ENCODE results near the gene CDYL2. TPM values are rescaled to one million over a fixed set of nuclear protein-coding genes. Genes with fewer than 3 reads are reported as not detected.

CDYL2 gene
- total RNA-seq, 4 donors from 2014 or later, result 0.80 to 2.8 (median 1.8) TPM

DNA sequence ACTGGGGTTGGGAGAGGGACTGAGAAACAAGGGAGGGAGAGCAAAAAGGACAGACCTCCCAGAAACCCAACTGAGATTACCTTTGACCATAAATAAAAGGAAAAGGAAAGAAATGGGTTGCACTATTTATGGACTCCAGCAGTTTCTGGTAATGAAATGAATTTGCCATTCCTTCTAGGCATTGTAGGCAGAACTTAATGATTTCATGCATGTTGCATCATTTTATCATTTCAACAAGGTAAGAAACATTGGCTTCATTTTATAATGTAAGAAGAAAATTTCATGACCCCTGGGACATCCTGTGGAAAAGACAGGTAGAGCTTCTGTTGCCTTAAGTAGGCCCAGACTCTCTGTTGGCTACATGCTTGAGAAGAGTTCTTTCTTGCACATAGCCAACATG lies 8.2 kb upstream of the CDYL2 start:
- Histone ChIP-seq H3K27ac (no peak overlapping the region), H3K9me3 (no peaks in the 10 kb centered on the region), H3K36me3 (no peaks in the 10 kb centered on the region), H3K27me3 (no peaks in the 10 kb centered on the region), H3K4me3 (no peak overlapping the region), H3K4me1 (no peaks in the 10 kb centered on the region)
- intact Hi-C loops (cut with DNase I; ENCODE audit: low total_unique reads) (no loop called here), in situ Hi-C loops (cut with MboI; ENCODE audit: low sequenced_read_pairs in 4 of 4) (no loop called here)
- ATAC-seq, result no peak
- no peak for DNase-seq
- TF ChIP-seq, protein P1, sequence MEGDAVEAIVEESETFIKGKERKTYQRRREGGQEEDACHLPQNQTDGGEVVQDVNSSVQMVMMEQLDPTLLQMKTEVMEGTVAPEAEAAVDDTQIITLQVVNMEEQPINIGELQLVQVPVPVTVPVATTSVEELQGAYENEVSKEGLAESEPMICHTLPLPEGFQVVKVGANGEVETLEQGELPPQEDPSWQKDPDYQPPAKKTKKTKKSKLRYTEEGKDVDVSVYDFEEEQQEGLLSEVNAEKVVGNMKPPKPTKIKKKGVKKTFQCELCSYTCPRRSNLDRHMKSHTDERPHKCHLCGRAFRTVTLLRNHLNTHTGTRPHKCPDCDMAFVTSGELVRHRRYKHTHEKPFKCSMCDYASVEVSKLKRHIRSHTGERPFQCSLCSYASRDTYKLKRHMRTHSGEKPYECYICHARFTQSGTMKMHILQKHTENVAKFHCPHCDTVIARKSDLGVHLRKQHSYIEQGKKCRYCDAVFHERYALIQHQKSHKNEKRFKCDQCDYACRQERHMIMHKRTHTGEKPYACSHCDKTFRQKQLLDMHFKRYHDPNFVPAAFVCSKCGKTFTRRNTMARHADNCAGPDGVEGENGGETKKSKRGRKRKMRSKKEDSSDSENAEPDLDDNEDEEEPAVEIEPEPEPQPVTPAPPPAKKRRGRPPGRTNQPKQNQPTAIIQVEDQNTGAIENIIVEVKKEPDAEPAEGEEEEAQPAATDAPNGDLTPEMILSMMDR (IDR thresholded peaks at IDR 0.05 in 4 of 5, conservative IDR thresholded peaks at IDR 0.05 in 1 of 5), result no peak
- no peak for TF ChIP-seq POLR2A (IDR thresholded peaks at IDR 0.05)

DNA sequence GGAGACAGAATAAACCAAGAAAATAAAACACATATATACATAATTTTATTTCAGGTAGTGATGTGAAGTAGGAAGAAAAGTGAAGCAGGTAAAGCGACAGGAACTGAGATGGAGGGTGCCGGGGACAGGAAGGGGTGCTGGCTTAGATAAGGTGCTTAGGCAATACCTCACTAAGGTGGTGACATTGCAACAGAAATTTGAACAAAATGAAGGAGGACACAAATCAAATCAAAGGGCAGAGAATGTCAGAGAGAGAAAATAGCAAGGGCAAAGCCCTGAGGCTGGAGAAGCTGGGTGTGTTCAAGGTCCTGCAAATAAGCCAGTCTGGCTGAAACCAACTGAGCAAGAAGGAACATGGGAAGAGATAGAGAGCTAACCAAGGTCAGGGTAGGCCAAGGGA lies 5.0 kb upstream of the CDYL2 start:
- intact Hi-C loops (cut with DNase I; ENCODE audit: low total_unique reads), result loop anchor here (10.0 kb wide), 1 partner anchor 265 kb away; the partner anchor contains the start of gene DYNLRB2
- DNase-seq (no peak), ATAC-seq (no peak)
- TF ChIP-seq, protein P1 (IDR thresholded peaks at IDR 0.05 in 4 of 5, conservative IDR thresholded peaks at IDR 0.05 in 1 of 5), result no peak
- no peak for TF ChIP-seq POLR2A (IDR thresholded peaks at IDR 0.05)
- Histone ChIP-seq H3K9me3 (no peaks in the 10 kb centered on the region), H3K4me1 (no peaks in the 10 kb centered on the region), H3K27ac (no peak overlapping the region), H3K27me3 (peaks cover 0 to 8% (median 0%) of the 10 kb centered on the region in 3 donors), H3K4me3 (no peak overlapping the region), H3K36me3 (no peaks in the 10 kb centered on the region)
- in situ Hi-C loops (cut with MboI; ENCODE audit: low sequenced_read_pairs in 4 of 4), result no loop called here

DNA sequence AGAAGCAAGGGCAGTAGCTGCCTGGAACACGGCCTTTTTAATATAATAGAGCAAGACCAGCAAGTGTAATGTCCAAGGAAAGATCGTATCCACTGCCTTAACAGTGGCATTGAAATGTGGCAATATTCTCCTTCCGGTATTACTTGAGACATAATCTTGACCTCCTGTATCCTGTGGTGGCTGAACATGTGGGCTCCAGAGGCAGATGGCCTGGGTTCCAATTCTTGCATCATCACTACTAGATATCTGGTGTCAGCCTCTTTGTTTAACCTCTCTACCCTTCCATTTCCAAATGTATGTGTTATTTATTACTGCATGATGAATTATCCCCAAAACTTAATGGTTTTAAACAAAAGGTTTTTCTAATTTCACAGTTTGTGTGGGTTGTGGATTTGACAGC lies 3.5 kb upstream of the CDYL2 start:
- H3K36me3 ChIP-seq, result no peaks in the 10 kb centered on the region
- H3K4me3 ChIP-seq, result no peak overlapping the region
- no peak for ATAC-seq
- DNase-seq, result no peak
- in situ Hi-C loops (cut with MboI; ENCODE audit: low sequenced_read_pairs in 4 of 4) (no loop called here), intact Hi-C loops (cut with DNase I; ENCODE audit: low total_unique reads) (loop anchor here (10.0 kb wide), 1 partner anchor 263 kb away; the partner anchor contains the start of gene DYNLRB2)
- no peaks in the 10 kb centered on the region for H3K9me3 ChIP-seq
- peaks cover 0 to 11% (median 0%) of the 10 kb centered on the region in 3 donors for H3K27me3 ChIP-seq
- no peak for TF ChIP-seq POLR2A (IDR thresholded peaks at IDR 0.05)
- TF ChIP-seq, protein P1 (IDR thresholded peaks at IDR 0.05 in 4 of 5, conservative IDR thresholded peaks at IDR 0.05 in 1 of 5), result no peak
- no peak overlapping the region for H3K27ac ChIP-seq
- H3K4me1 ChIP-seq, result no peaks in the 10 kb centered on the region

DNA sequence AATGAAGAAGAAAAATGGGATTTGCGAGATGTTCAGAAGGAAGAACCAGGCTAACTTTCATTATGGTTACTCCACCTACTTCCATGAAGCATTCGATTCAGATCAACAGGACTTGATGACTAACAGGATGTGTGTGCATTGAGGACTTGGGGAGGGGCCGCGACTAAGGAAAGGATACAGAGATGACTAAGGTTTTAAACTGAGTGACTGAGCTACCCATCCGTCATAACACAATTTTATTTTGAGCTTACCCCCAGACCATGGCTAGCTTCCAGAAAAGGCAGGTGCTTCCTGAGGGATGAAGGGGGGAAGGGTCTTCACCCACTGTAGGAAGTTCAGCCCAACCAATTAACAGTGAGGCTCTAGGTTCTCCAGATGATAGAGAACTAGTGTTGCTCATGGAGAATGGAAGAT lies 2.5 kb upstream of the CDYL2 start:
- Histone ChIP-seq H3K36me3 (no peaks in the 10 kb centered on the region), H3K27me3 (peaks cover 0 to 17% (median 0%) of the 10 kb centered on the region in 3 donors), H3K9me3 (no peaks in the 10 kb centered on the region), H3K4me3 (no peak overlapping the region), H3K4me1 (no peaks in the 10 kb centered on the region), H3K27ac (no peak overlapping the region)
- ATAC-seq (no peak), DNase-seq (no peak)
- intact Hi-C loops (cut with DNase I; ENCODE audit: low total_unique reads), result loop anchor here (10.0 kb wide), 1 partner anchor 262 kb away; the partner anchor contains the start of gene DYNLRB2
- in situ Hi-C loops (cut with MboI; ENCODE audit: low sequenced_read_pairs in 4 of 4), result no loop called here
- no peak for TF ChIP-seq POLR2A (IDR thresholded peaks at IDR 0.05)
- TF ChIP-seq, protein P1 (IDR thresholded peaks at IDR 0.05 in 4 of 5, conservative IDR thresholded peaks at IDR 0.05 in 1 of 5), result no peak

DNA sequence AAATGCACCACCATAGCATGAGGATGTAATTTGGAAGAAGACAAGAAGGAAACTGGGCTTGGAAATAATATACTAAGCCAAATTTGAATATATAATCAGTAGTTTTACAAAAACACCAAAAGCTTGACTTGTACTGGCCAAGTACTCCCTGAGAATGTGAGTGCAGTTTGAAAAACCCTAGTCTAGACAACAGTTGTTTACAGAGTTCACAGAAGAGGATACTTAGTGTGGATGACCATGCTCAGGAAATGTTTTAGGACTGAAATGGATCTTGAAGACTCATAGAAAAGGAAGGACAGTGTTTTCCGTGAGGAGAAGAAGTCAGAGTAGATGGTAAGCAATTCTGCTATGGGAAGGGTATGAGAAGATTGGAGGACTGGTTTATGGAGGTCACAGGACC lies 1.9 kb upstream of the CDYL2 start:
- in situ Hi-C loops (cut with MboI; ENCODE audit: low sequenced_read_pairs in 4 of 4) (no loop called here), intact Hi-C loops (cut with DNase I; ENCODE audit: low total_unique reads) (loop anchor here (10.0 kb wide), 1 partner anchor 261 kb away; the partner anchor contains the start of gene DYNLRB2)
- H3K4me3 ChIP-seq, result no peak overlapping the region
- no peaks in the 10 kb centered on the region for H3K36me3 ChIP-seq
- no peak for TF ChIP-seq POLR2A (IDR thresholded peaks at IDR 0.05)
- TF ChIP-seq, protein P1 (IDR thresholded peaks at IDR 0.05 in 4 of 5, conservative IDR thresholded peaks at IDR 0.05 in 1 of 5), result no peak
- H3K27ac ChIP-seq, result no peak overlapping the region
- no peaks in the 10 kb centered on the region for H3K4me1 ChIP-seq
- ATAC-seq (no peak), DNase-seq (no peak)
- no peaks in the 10 kb centered on the region for H3K9me3 ChIP-seq
- peaks cover 0 to 17% (median 0%) of the 10 kb centered on the region in 3 donors for H3K27me3 ChIP-seq
